Measurements from ENCODE around the gene APBA2. TPM values are rescaled to one million over a fixed set of nuclear protein-coding genes. Genes with fewer than 3 reads are reported as not detected.
"Not testable (repeated sequence)": the region's sequence is repeated elsewhere in the genome, so short reads cannot be mapped to it uniquely, and the experiment has no call there.

The APBA2 gene
- total RNA-seq, 1 experiment from 2014 or later = not detected

DNA sequence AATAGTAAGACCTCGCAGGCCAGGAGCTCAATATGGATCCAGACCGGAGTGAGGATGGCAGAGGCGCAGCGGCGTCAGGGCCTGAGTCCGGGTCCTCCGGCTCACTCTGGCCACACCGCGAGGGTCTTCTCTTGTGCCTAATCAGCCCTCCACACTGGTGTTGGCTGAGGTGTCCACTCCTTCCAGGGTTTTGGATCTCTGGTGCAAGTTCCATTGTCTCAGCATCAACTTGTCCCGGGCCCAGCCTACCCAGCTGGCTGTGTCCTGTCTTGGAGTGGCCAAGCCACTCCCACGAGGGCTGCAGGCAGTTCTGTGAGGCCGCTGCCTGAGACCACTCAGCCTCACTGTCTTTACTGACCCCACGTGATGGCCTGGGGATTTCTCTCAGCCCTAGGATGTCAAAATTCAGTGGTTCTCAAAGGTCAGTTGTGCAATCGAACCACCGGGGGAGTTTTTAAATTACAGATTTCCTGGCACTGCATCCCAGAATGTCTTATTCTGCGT is 24.7 kb upstream of the APBA2 start:
- Histone ChIP-seq H3K27me3 (replicated peaks; ENCODE audit: control insufficient read depth, insufficient read depth, low read length) (no peaks in the 10 kb centered on the region), H3K4me1 (no peaks in the 10 kb centered on the region), H3K4me3 (ENCODE audit: low read depth, low read length) (no peak overlapping the region), H3K9me3 (no peaks in the 10 kb centered on the region), H3K36me3 (ENCODE audit: control insufficient read depth, insufficient read depth, low read length) (no peaks in the 10 kb centered on the region)
- TF ChIP-seq CTCF (IDR thresholded peaks at IDR 0.05; ENCODE audit: insufficient read depth in 1 of 2, low read depth in 1 of 2, low read length in 1 of 2, severe bottlenecking in 1 of 2, unreplicated experiment in 1 of 2) = no peak
- BruUV-seq (replicated peaks) = no TSS peak
- no peaks in the 10 kb centered on the region for H3K9me3 Mint-ChIP-seq (ENCODE audit: unreplicated experiment)
- H3K27me3 Mint-ChIP-seq (ENCODE audit: insufficient read depth, unreplicated experiment) = peaks cover 3% of the 10 kb centered on the region
- H3K36me3 Mint-ChIP-seq (ENCODE audit: insufficient read depth, unreplicated experiment) = no peaks in the 10 kb centered on the region
- CTCF ChIA-PET = no interaction called here
- no peak for DNase-seq
- intact Hi-C loops (cut with micrococcal nuclease; ENCODE audit: unreplicated experiment) = no loop called here
- no peak overlapping the region for H3K4me3 Mint-ChIP-seq (ENCODE audit: unreplicated experiment)
- POLR2A ChIA-PET = no interaction called here
- H3K27ac Mint-ChIP-seq (ENCODE audit: unreplicated experiment) = no peak overlapping the region
- H3K4me1 Mint-ChIP-seq (ENCODE audit: low read depth, unreplicated experiment) = no peaks in the 10 kb centered on the region

DNA sequence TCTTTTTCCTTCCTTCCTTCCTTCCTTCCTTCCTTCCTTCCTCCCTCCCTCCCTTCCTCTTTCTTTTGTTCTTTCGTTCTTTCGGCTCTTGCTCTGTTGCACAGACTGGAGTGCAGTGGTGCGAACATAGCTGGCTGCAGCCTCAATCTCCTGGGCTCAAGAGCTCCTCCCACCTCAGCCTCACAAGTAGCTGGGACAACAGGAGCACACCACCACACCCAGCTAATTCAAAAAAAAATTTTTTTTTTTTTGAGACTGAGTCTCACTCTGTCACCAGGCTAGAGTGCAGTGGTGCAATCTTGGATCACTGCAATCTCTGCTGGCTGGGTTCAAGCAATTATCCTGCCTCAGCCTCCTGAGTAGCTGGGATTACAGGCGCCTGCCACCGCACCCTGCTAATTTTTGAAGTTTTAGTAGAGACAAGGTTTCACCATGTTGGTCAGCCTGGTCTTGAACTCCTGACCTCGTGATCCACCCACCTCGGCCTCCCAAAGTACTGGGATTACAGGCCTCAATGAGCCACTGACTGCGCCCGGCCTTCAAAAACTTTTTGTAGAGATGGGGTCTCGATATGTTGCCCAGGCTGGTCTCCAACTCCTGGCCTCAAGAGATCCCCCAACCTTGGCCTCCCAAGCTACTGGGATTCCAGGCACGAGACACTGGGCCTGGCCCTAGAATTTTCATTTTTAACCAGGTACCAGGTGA is 24.0 kb upstream of the APBA2 start:
- H3K9me3 ChIP-seq; CTCF ChIA-PET; H3K9me3 Mint-ChIP-seq (ENCODE audit: unreplicated experiment); H3K4me1 Mint-ChIP-seq (ENCODE audit: low read depth, unreplicated experiment); H3K27me3 Mint-ChIP-seq (ENCODE audit: insufficient read depth, unreplicated experiment); DNase-seq; H3K36me3 ChIP-seq (ENCODE audit: control insufficient read depth, insufficient read depth, low read length); H3K4me3 ChIP-seq (ENCODE audit: low read depth, low read length); intact Hi-C loops (cut with micrococcal nuclease; ENCODE audit: unreplicated experiment); H3K4me3 Mint-ChIP-seq (ENCODE audit: unreplicated experiment); H3K4me1 ChIP-seq; H3K27ac Mint-ChIP-seq (ENCODE audit: unreplicated experiment); POLR2A ChIA-PET; BruUV-seq (replicated peaks); H3K36me3 Mint-ChIP-seq (ENCODE audit: insufficient read depth, unreplicated experiment); H3K27me3 ChIP-seq (replicated peaks; ENCODE audit: control insufficient read depth, insufficient read depth, low read length): not testable (repeated sequence)

DNA sequence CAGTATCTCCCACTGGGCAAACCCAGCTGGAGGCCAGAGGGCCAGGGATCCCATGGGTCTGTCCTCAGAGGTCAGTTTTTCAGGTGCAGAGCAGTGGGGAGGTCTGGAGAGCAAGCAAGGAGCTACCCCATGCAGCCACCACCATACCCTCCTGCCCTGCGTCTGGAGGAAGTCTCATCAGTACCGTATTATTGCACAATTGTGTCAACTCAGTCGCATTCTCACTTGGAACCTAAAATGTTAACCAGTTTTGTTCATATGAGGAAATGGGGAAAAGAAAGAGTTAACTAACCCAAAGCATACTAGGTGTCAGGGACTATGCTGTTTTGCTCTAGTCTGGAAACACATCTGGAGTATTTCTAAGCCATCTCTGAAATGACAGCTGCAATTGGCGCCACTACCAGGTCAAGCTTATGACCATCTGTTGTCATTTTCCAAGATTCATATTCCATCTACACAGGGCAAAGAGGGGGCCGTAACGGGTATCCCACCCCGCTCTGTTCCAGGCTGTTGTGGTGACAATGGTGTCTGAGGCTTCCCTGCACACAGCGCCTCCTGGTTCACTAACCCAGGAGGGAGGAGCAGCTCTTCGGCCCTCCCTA is 16.9 kb upstream of the APBA2 start:
- Histone ChIP-seq H3K4me1 (no peaks in the 10 kb centered on the region), H3K4me3 (ENCODE audit: low read depth, low read length) (no peak overlapping the region), H3K27me3 (replicated peaks; ENCODE audit: control insufficient read depth, insufficient read depth, low read length) (no peaks in the 10 kb centered on the region), H3K9me3 (no peaks in the 10 kb centered on the region), H3K36me3 (ENCODE audit: control insufficient read depth, insufficient read depth, low read length) (no peaks in the 10 kb centered on the region)
- no peak for TF ChIP-seq CTCF (IDR thresholded peaks at IDR 0.05; ENCODE audit: insufficient read depth in 1 of 2, low read depth in 1 of 2, low read length in 1 of 2, severe bottlenecking in 1 of 2, unreplicated experiment in 1 of 2)
- no peak overlapping the region for H3K4me3 Mint-ChIP-seq (ENCODE audit: unreplicated experiment)
- DNase-seq = no peak
- H3K27me3 Mint-ChIP-seq (ENCODE audit: insufficient read depth, unreplicated experiment) = no peaks in the 10 kb centered on the region
- BruUV-seq (replicated peaks) = no TSS peak
- peaks cover 9% of the 10 kb centered on the region for H3K9me3 Mint-ChIP-seq (ENCODE audit: unreplicated experiment)
- H3K36me3 Mint-ChIP-seq (ENCODE audit: insufficient read depth, unreplicated experiment) = peaks cover 5% of the 10 kb centered on the region
- ChIA-PET POLR2A (no interaction called here), CTCF (no interaction called here)
- H3K27ac Mint-ChIP-seq (ENCODE audit: unreplicated experiment) = no peak overlapping the region
- H3K4me1 Mint-ChIP-seq (ENCODE audit: low read depth, unreplicated experiment) = no peaks in the 10 kb centered on the region
- intact Hi-C loops (cut with micrococcal nuclease; ENCODE audit: unreplicated experiment) = no loop called here
